Mucosa of stomach (tissue), 1 donor: Measurements from ENCODE around the gene SNX4.
"Not testable (repeated sequence)": the region's sequence is repeated elsewhere in the genome, so short reads cannot be mapped to it uniquely, and the experiment has no call there.

Source experiments
- H3K27me3 ChIP-seq: one replicate; pipeline ENCODE4 v1.7.0; 2013; ENCODE audit warnings: mild to moderate bottlenecking, low read length; ENCODE audit not compliant: control insufficient read depth, insufficient read depth
- H3K36me3 ChIP-seq: one replicate; pipeline ENCODE4 v1.7.0; 2013; ENCODE audit warnings: low read length; ENCODE audit not compliant: control insufficient read depth, insufficient read depth
- H3K4me1 ChIP-seq: one replicate; pipeline ENCODE4 v1.7.0; 2013; ENCODE audit warnings: mild to moderate bottlenecking, low read length; ENCODE audit not compliant: control insufficient read depth, insufficient read depth
- H3K4me3 ChIP-seq: one replicate; pipeline ENCODE4 v1.7.0; 2013; ENCODE audit warnings: low read length
- H3K9ac ChIP-seq: one replicate; pipeline ENCODE4 v1.7.0; 2013; ENCODE audit warnings: mild to moderate bottlenecking, low read length, moderate library complexity
- H3K9me3 ChIP-seq: one replicate; pipeline ENCODE4 v1.7.0; 2013; ENCODE audit warnings: mild to moderate bottlenecking, low read length, moderate library complexity; ENCODE audit not compliant: control insufficient read depth
- donor health status: Pancreatic carcinoma.

The SNX4 gene

GRCh38 chr3:125428216-125428830 is 91.7 kb downstream of the SNX4 start:
- no peaks in the 10 kb centered on the region for H3K27me3 ChIP-seq
- peaks cover under 1% of the 10 kb centered on the region for H3K4me1 ChIP-seq
- no peaks in the 10 kb centered on the region for H3K9me3 ChIP-seq
- no peak overlapping the region for H3K9ac ChIP-seq
- no peaks in the 10 kb centered on the region for H3K36me3 ChIP-seq
- H3K4me3 ChIP-seq = no peak overlapping the region

DNA sequence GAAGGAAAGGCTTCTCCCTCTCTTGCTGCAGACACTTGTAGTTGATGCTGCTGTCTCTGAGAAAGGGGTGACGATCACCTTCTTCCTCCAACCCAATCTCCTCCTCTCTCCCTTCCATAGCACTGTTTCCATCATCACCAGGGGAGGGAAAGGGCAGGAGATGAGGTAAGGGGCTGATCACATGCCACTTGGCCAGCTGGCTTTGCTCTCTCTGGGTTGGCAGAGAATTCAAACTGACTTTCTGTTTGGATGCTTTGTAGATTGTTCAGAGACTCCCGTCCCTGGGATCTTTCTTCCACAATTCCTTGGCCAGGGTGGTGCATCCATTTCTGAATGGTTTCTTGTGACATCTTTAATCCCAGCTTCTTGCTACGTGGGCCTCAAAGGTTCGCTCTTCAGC is 101.7 kb downstream of the SNX4 start:
- Histone ChIP-seq H3K27me3 (peaks cover 4% of the 10 kb centered on the region), H3K36me3 (no peaks in the 10 kb centered on the region), H3K9me3 (no peaks in the 10 kb centered on the region), H3K4me1 (no peaks in the 10 kb centered on the region), H3K9ac (no peak overlapping the region), H3K4me3 (no peak overlapping the region)

DNA sequence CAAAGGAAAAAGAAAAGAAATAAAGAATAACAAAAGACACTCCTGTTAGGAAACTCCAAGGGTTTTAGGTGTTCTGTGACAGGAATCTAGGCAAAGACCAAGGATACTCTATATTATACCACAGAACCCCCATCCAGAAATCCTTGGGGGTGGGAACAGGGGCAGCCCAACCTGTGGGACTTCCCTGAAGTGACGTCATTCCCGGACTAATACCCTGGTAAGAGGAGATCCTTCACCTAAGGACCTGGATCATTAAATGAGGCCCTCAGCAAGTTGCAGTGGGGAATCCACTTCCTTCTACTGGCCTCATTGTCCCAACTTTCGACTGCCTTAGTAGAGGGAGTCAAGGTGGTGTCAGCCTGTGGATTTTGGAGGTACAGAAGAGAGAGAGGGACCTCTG is 103.8 kb downstream of the SNX4 start:
- H3K27me3 ChIP-seq = peaks cover 4% of the 10 kb centered on the region
- no peak overlapping the region for H3K9ac ChIP-seq
- H3K4me3 ChIP-seq = no peak overlapping the region
- no peaks in the 10 kb centered on the region for H3K36me3 ChIP-seq
- H3K9me3 ChIP-seq = no peaks in the 10 kb centered on the region
- H3K4me1 ChIP-seq = no peaks in the 10 kb centered on the region

GRCh38 chr3:125414669-125415068 is 105.3 kb downstream of the SNX4 start:
- Histone ChIP-seq H3K9ac (no peak overlapping the region), H3K9me3 (no peaks in the 10 kb centered on the region), H3K4me3 (no peak overlapping the region), H3K36me3 (no peaks in the 10 kb centered on the region), H3K4me1 (no peaks in the 10 kb centered on the region), H3K27me3 (peaks cover 4% of the 10 kb centered on the region)

DNA sequence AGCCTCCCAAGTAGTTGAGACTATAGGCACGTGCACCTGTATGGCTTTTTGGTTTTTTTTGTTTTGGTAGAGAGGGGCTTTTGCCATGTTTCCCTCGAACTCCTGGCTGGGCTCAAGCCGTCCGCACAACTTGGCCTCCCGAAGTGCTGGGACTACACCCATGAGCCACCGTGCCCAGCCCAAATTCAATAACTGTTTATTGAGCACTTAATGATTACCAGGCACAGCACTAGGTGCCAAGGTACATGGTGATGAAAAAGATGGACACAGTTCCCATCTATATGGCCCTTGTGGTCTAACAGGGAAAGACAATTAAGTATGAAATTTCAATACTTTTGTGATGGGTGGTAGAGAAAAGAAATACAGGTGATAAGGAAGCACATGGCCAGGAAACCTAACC is 109.1 kb downstream of the SNX4 start:
- Histone ChIP-seq H3K4me3 (no peak overlapping the region), H3K4me1 (no peaks in the 10 kb centered on the region), H3K36me3 (no peaks in the 10 kb centered on the region), H3K9me3 (no peaks in the 10 kb centered on the region), H3K27me3 (no peaks in the 10 kb centered on the region), H3K9ac (no peak overlapping the region)

- no peaks in the 10 kb centered on the region for H3K36me3 ChIP-seq
- H3K4me3 ChIP-seq = no peak overlapping the region
- no peak overlapping the region for H3K9ac ChIP-seq
- H3K27me3 ChIP-seq = peaks cover under 1% of the 10 kb centered on the region
- no peaks in the 10 kb centered on the region for H3K9me3 ChIP-seq
- no peaks in the 10 kb centered on the region for H3K4me1 ChIP-seq
These were observed 113.9 kb downstream of the SNX4 start for GRCh38 chr3:125406070-125406469.

- not testable (repeated sequence) for H3K9ac ChIP-seq, H3K27me3 ChIP-seq, H3K36me3 ChIP-seq, H3K4me1 ChIP-seq, H3K9me3 ChIP-seq, H3K4me3 ChIP-seq
These were observed 114.5 kb downstream of the SNX4 start for GRCh38 chr3:125405515-125405914.

- no peaks in the 10 kb centered on the region for H3K36me3 ChIP-seq
- H3K4me3 ChIP-seq = no peak overlapping the region
- H3K9ac ChIP-seq = no peak overlapping the region
- H3K27me3 ChIP-seq = peaks cover 4% of the 10 kb centered on the region
- no peaks in the 10 kb centered on the region for H3K4me1 ChIP-seq
- H3K9me3 ChIP-seq = no peaks in the 10 kb centered on the region
These were observed 116.2 kb downstream of the SNX4 start for GRCh38 chr3:125403789-125404188.

GRCh38 chr3:125402639-125403038 is 117.4 kb downstream of the SNX4 start:
- Histone ChIP-seq H3K36me3 (no peaks in the 10 kb centered on the region), H3K4me1 (no peaks in the 10 kb centered on the region), H3K4me3 (no peak overlapping the region), H3K9ac (no peak overlapping the region), H3K27me3 (peaks cover 4% of the 10 kb centered on the region), H3K9me3 (no peaks in the 10 kb centered on the region)

DNA sequence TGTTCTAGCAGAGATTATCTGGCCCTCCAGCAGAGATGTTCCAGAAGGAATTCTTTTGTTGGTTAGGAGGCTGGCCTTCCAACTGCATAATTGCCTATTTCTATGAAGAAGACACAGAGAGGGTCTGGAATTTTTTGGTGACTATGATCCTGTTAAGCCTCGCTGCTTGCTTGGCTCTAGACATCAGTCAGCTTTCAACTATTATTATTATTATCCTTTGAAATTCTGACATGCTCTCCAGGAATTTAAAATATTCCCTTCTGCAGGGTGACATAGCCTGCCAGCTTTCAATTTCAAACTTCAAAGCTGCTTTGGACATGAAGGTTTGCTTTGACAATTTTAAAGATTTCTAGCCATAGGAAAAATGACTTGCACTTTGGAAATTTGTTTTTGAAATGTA is 118.6 kb downstream of the SNX4 start:
- Histone ChIP-seq H3K36me3 (no peaks in the 10 kb centered on the region), H3K9ac (no peak overlapping the region), H3K9me3 (no peaks in the 10 kb centered on the region), H3K4me3 (no peak overlapping the region), H3K27me3 (peaks cover 4% of the 10 kb centered on the region), H3K4me1 (no peaks in the 10 kb centered on the region)

- no peaks in the 10 kb centered on the region for H3K4me1 ChIP-seq
- no peak overlapping the region for H3K9ac ChIP-seq
- H3K4me3 ChIP-seq = no peak overlapping the region
- H3K27me3 ChIP-seq = peaks cover 4% of the 10 kb centered on the region
- H3K9me3 ChIP-seq = no peaks in the 10 kb centered on the region
- no peaks in the 10 kb centered on the region for H3K36me3 ChIP-seq
These were observed 121.0 kb downstream of the SNX4 start for GRCh38 chr3:125398952-125399351.
